ENCODE data around the gene ARHGAP26.
A peak's percentile ranks its signal among the peaks of the same experiment; 100 is the strongest.

The ARHGAP26 gene

DNA sequence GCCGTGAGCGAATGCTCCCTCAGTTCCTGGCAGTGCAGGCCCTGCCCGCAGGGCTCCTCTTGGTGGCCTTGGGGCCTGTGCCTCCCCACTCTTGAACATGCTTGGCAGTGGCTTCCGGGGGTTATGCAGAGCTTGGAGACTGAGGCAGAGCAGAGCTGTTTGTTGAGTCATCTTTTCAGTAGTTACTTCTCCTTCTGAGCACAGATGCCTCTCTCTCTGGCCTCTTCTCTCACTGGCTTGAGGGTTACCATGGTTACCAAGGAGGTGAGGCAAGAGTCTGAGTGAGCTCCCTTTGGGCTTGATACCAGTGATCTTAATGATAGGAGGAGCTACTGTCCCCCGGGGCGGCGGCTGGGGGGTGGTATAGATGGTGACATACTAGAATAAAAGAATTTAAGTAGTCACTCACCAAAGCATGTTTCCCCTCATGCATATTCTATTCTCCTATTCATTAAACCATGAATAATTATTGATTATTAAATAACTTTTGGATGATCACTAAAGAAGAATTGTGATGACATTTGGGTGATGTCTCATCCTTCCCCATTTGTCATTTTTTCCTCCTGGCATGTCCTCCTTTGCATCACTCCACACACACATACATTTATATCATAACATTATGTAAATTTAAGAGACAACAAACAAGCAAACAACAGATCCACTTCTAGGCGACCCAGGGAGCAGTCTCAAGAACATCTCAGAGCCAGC lies 111.1 kb downstream of the ARHGAP26 start:
- DNase-seq: peak; percentile 51

DNA sequence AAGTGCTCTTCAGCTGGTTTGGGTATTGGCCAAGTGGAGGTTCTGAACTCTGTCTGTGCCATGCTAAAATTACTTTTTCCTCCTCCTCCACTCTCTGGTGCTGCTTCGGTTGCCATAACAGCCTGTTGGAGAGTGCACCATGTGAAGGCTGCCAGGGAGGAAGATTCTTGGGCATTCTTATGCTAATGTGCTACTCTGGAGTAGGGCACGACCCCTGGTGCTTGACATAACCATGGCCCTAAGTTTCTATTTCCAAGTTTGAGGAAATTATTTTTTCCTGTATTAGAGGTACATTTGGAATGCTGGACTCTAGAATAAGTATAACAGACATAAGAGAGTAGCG lies 111.6 kb downstream of the ARHGAP26 start:
- no peak for DNase-seq

DNA sequence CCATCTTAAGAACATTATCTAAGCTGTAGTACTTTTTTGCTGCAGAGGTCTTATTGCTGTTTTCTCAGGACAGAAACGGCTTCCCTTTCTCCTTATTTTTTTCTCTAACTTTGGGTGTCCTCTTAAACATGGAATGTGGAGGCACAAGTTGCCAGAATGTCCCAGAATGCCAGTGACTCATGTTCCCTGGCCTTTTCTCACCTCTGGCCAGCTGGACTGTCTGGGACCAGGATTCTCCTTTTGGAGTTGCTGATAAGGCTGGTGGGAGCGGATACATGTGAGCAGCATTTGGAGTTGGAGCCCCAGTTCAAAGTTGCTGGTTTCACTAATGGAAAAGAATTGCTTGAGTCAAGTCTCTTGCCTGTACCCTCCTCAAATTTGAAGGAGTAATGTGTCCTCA lies 112.8 kb downstream of the ARHGAP26 start:
- no peak for DNase-seq

- no peak for DNase-seq
Measured at GRCh38 chr5:142883438-142883837, 113.3 kb downstream of the ARHGAP26 start.

DNA sequence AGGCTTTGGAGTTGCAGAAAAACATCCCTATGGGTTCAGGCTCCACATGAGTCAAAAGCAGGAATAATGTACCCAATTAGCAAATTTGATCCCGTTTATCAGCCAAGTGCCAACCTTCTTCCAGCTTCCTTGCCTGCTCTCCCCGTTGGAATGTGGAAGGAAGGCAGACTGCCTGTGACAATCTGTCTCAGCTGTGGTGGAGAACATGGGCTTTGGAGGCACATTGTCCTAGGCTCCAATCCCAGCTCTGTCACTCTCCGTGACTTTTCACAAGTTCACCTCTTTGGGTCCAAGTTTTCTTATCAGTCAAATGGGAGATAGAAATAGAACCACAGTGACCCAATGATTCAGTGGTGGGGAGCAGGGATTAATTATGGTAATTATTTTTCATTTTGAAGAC lies 113.9 kb downstream of the ARHGAP26 start:
- no peak for DNase-seq

GRCh38 chr5:142886211-142886610 lies 116.0 kb downstream of the ARHGAP26 start:
- DNase-seq: no peak

- no peak for DNase-seq
Measured at GRCh38 chr5:142886956-142887355, 116.8 kb downstream of the ARHGAP26 start.

- DNase-seq: no peak
Measured at GRCh38 chr5:142888469-142889085, 118.4 kb downstream of the ARHGAP26 start.

DNA sequence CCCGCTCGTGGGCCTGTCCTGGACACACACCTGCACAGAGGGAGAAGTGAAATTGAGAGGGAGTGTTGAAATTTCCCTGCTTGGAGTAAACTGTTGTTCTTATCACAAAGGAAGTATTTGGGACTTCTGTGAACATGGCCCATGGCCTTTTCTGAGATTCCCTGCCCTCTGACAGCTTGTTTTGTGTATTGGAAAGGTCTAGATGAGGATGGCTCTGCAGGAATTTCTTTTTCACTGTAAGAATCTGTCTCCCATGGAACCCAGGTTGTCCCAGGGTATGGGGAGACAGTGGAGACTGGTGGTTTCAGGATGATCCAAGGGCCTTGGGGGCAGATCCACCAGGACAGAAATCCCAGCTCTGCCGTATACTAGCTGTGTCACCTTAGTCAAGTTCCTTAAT lies 121.8 kb downstream of the ARHGAP26 start:
- DNase-seq: no peak

- no peak for DNase-seq
Measured at GRCh38 chr5:142894315-142894714, 124.1 kb downstream of the ARHGAP26 start.

GRCh38 chr5:142894749-142895148 lies 124.6 kb downstream of the ARHGAP26 start:
- no peak for DNase-seq

DNA sequence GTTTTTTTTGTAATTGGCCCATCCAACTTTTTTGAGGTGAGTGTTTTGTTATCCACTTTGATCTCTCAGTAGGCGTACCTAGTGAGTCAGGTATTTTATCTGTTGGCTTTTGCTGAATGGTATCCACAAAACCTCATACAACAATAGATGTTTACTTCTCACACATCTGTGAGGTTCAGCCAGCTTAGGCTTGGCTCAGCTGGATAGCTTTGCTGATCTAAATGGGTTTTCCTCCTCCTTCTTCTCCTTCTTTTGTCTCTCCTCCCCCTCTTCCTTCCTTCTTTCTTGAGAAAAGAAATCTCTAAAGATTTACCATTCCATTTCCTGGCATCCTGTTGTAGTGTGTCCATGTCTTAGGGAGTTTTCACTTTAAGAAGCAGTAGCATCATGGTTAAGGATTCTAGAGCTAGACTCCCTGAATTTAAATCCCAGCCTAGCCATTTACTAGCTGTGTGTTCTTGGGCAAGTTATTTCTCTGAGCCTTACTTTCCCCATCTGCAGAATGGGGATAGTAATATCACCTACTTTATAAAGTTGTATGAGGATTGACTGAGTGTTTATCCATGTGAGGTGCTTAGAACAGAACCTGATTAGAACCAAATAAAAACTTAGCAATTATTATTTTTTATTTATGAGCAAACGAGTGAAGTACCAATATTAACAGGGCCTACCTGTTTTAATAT lies 126.3 kb downstream of the ARHGAP26 start:
- no peak for DNase-seq

- no peak for DNase-seq
Measured at GRCh38 chr5:142897328-142897727, 127.2 kb downstream of the ARHGAP26 start.

DNA sequence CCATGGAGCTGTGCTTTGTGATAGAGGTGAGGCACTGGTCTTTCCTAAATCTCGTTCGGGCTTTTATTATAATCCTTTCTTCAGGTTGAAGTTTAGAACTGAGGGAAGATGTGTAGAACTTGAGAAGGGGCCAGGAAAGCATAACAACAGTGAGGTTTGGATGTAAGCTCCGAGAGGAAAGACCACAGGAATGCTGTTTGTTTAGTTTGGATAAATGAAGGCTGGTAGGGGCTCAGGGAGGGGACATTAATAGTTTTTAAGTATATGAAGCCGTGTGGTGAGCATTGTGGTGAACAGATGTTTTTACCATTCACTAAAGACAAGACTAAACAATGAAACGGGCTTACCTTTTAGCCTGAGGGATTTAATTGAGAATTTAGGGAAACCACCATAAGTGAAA lies 130.8 kb downstream of the ARHGAP26 start:
- no peak for DNase-seq

- DNase-seq: no peak
Measured at GRCh38 chr5:142901476-142902185, 131.5 kb downstream of the ARHGAP26 start.

DNA sequence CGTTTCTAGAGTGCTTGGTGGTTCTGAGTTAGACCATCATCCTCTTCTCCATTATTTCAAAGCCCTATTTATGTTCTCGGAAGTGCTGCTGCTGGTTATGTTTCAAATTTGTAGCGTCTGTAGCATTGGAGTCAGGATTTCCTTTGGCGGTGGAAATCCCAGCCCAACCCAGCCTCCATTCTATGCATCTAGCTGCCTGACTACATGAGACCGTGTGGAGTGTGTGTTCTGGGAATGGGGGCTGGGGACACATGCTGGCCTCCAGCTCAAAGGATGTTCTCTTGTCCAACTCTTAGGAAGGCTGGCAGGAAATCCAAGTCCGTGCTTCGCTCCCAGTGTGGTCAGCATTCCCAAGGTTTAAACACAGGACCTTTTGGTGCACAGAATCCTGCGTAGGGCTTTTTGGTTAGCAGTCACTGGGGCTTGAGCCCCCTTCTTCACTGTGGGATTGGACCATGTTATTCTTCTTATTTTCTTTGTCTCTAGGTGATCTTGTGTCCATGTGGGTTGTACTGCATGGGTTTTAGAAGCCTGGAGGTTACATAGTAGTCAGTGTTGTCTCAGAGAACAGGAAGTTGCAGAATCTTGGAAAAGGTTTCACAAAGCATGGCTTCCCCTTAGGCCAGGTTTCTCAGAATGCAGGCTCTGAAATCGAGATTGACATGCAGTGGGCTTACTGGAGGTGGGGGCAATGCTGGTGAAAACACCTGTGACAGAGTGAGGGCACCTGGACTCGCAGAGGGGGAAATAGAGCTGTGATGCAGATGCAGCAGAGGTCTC lies 132.2 kb downstream of the ARHGAP26 start:
- DNase-seq: no peak

DNA sequence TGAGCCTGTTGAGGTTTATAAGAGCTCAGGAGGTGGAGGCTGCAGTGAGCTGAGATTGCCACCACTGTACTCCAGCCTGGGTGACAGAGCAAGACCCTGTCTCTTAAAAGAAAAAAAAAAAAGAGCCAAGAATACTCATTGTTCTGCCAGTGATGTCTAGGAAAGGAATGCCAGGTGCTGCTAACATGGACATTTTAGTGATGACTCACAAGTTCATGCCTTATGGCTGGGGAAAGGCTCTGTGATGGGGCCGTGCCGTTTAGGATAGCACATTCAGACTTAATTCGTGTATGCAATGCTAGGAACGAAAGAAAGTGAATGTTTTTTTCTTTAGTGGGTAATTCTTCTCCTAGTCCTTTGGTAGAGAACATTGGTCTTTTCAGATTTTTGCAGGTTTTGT lies 134.2 kb downstream of the ARHGAP26 start:
- no peak for DNase-seq

DNA sequence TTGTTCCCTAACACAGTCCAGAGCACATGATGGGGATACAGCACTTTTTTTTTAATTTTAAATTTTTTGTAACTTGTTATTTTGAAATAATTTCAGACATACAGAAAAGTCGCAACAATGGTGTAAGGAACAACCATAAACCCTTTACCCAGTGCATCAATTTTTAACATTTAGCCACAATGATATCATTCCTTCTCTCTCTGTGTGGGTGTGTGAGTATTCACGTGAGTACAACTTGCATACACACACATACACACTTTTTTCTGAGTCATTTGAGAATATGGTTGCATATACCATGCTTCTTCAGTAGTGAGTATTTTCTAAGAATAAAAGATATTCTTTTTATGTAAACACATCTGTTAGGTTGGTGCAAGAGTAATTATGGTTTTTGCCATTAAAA lies 135.2 kb downstream of the ARHGAP26 start:
- no peak for DNase-seq

GRCh38 chr5:142906863-142907671 lies 136.9 kb downstream of the ARHGAP26 start:
- no peak for DNase-seq

- no peak for DNase-seq
Measured at GRCh38 chr5:142908659-142909058, 138.5 kb downstream of the ARHGAP26 start.

DNA sequence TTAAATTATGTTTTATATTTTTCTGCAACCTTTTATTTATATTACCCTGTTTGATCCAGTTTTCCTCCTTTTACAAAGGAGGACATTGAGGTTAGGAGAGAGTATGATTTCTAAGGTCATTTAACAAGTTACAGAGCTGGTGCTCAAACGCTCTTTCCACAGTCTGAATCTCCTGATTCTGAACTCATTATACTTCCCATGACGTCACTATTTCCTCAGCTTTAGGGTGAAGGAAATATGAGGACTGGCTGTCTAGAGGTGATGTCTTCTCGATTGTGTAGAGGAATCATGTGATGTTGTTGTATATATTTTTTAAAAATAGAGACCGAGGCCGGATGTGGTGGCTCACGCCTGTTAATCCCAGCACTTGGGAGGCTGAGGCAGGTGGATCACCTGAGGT lies 140.0 kb downstream of the ARHGAP26 start:
- DNase-seq: no peak

DNA sequence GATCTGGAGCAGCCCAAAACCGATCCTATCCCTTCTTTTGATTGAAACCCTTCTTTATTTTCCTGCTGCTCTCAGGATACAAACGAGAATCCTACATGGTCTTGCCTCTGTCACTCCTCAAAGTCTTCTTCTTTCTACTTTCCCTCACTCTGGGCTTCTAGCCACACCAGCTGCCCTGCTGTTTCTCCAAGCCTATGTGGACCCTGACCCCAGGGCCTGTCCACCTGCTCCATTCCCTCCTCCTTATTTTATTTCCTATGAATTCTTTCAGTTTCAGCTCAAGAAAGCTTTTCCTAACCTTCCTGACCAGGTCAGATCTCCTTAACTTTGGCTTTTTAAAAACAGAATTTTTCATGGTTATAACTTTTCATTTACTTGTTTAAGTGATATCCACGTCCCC lies 141.0 kb downstream of the ARHGAP26 start:
- DNase-seq: no peak
